GM18505 (cell line): ENCODE data around the gene DLG2.

Experiments used
- ATAC-seq: cut with Tn5 transposase; IDR thresholded peaks from one replicate; pipeline ENCODE4 v1.9.1; 2021; ENCODE audit not compliant: unreplicated experiment
- POLR2A ChIP-seq: IDR thresholded peaks from 4 replicates; pipeline ENCODE4 v1.6.1; 2011; ENCODE audit warnings: borderline replicate concordance; ENCODE audit not compliant: insufficient read depth, insufficient read length; ENCODE audit errors: extremely low read depth

The DLG2 gene

GRCh38 chr11:84227970-84228665 is 1399.0 kb downstream of the DLG2 start:
- no peak for TF ChIP-seq POLR2A
- no peak for ATAC-seq

GRCh38 chr11:84224042-84224441 is 1403.1 kb downstream of the DLG2 start:
- ATAC-seq = no peak

DNA sequence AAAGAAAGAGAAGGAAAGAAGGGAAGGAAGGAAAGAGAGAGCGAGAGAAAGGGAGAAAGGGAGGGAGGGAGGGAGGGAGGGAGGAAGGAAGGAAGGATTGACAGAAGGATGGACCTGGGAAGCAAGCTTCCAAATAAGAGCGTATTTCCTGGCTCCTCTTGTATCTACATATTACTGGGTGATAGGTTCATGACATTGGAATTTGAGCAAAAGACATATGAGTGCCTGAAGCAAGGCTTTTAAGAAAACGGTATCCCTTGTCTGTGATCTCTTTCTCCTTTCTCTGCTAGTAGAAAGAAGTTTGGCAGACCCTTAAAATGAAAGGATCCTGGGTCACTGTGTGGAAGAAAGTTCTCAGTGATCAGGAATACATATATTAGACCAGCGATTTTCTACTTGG is 1408.8 kb downstream of the DLG2 start:
- ATAC-seq = no peak

More at GRCh38 chr11:84224042-84224441, 1403.1 kb downstream of the DLG2 start:
- TF ChIP-seq POLR2A = no peak

GRCh38 chr11:84215672-84216071 is 1411.5 kb downstream of the DLG2 start:
- ATAC-seq = no peak
- no peak for TF ChIP-seq POLR2A

More for the DNA sequence above, 1408.8 kb downstream of the DLG2 start:
- TF ChIP-seq POLR2A = no peak

DNA sequence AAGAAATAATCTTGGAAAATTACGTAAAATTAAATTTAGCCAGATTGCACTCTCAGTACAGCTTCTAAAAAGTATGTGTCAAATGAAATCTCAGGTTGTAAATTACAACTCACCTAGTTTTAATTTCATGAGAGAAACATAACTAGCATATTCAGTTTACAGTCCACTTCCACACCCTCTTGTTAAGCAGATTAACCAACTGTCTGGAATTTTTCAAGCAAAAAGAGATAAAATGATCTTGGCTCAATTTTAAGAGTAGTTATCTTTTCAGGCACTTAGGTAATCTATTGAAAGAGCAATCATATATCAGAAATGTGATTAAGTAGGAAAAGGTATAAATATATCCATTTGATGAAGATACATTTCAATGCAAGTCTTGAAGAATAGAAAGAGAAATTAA is 1412.6 kb downstream of the DLG2 start:
- TF ChIP-seq POLR2A = no peak
- no peak for ATAC-seq

DNA sequence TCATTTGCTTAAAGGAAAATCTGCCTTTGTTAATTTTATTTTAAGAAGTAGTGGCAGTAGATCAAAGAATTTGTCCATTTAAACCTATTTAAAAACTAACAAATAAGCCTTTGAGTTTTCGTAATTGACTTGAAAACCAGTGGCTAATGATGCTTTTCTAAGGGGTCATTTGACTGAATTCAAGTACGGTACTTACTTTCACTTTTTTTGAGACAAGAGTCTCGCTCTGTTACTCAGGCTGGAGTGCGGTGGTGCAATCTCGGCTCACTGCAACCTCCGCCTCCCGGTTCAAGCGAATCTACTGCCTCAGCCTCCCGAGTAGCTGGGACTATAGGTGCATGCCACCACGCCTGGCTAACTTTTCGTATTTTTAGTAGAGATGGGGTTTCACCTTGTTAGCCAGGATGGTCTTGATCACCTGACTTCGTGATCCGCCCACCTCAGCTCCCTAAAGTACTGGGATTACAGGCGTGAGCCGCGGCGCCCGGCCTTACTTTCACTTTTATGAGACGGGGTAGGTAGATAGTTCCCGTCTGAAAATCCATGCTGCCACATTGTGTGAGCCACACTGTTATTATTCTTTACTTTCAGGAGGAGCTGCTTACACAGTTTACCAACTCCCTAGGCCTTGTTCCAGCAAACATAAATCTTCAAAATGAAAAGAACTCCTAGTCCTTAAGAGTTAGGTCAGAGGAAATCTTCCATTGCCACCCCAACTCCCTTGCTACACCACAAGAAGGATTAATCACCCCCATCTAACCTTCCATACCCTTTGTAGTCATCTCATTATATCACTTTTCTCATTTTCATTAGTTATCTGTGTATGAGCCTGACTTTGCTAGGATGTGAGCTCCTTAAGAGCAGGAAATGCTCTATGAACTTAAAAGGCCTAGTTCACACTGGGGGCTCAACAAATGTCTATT is 1414.4 kb downstream of the DLG2 start:
- TF ChIP-seq POLR2A = no peak
- ATAC-seq = no peak

GRCh38 chr11:84211896-84212295 is 1415.2 kb downstream of the DLG2 start:
- ATAC-seq = no peak
- TF ChIP-seq POLR2A = no peak

GRCh38 chr11:84194696-84195095 is 1432.4 kb downstream of the DLG2 start:
- TF ChIP-seq POLR2A = no peak
- no peak for ATAC-seq

GRCh38 chr11:84193706-84194105 is 1433.4 kb downstream of the DLG2 start:
- ATAC-seq = peak; percentile 70
- TF ChIP-seq POLR2A = no peak

GRCh38 chr11:84188521-84188920 is 1438.6 kb downstream of the DLG2 start:
- no peak for TF ChIP-seq POLR2A
- no peak for ATAC-seq

DNA sequence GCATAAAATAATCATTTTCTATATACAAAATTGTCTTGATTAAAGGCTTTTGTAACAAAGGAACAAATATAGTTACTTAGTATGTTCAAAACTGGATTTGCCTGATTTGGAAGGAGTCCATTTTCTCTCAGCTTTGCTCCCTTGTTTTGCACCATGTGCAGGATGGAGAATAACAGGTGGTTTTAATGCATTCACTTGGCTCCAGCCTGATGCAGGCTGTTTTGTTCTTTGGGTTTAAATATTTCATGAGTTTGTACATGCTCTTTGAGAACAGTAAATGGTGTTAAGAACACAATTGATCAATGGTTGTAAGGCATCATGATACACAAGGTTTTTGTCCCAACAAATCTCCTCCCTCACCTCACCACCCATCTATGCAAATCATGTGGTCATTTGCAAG is 1454.1 kb downstream of the DLG2 start:
- ATAC-seq = no peak
- no peak for TF ChIP-seq POLR2A

GRCh38 chr11:84165139-84165538 is 1462.0 kb downstream of the DLG2 start:
- no peak for TF ChIP-seq POLR2A
- no peak for ATAC-seq

GRCh38 chr11:84164728-84165127 is 1462.4 kb downstream of the DLG2 start:
- TF ChIP-seq POLR2A = no peak
- no peak for ATAC-seq

DNA sequence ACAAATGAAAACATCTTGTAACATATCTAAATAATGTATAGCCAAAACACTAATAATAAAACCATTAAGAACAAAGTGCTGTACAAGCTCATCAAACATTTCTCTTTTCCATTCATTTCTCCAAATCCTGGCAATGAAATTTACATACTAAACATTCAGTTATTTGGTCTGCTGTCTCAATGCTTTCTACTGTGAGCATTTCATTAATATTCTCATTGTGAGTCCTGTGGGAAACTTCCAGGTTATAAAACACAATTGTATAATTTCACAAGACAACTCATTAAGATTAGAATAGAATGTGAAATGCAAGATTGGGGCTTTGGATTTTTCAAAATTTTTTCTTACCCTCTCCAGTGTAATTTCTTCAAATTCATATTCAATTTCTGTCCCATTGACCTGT is 1464.0 kb downstream of the DLG2 start:
- no peak for ATAC-seq
- TF ChIP-seq POLR2A = no peak
